GM19395 (cell line): Measurements from ENCODE around the gene BMPER.

Experiments
- ATAC-seq: cut with Tn5 transposase; IDR thresholded peaks from one replicate; pipeline ENCODE4 v1.9.1; 2021; ENCODE audit warnings: mild to moderate bottlenecking, moderate library complexity; ENCODE audit not compliant: unreplicated experiment

BMPER gene

GRCh38 chr7:34059136-34059828 lies 153.9 kb downstream of the BMPER start:
- no peak for ATAC-seq

- ATAC-seq: no peak
Observed at GRCh38 chr7:34060196-34060947, 155.0 kb downstream of the BMPER start.

- ATAC-seq: no peak
Observed at GRCh38 chr7:34061149-34061548, 155.8 kb downstream of the BMPER start.

- no peak for ATAC-seq
Observed at GRCh38 chr7:34062341-34062740, 157.0 kb downstream of the BMPER start.

GRCh38 chr7:34062826-34063225 lies 157.5 kb downstream of the BMPER start:
- ATAC-seq: no peak

- no peak for ATAC-seq
Observed at GRCh38 chr7:34064519-34065158, 159.3 kb downstream of the BMPER start.

GRCh38 chr7:34066411-34066810 lies 161.1 kb downstream of the BMPER start:
- ATAC-seq: no peak

GRCh38 chr7:34067005-34067778 lies 161.9 kb downstream of the BMPER start:
- ATAC-seq: no peak

- ATAC-seq: no peak
Observed at GRCh38 chr7:34069676-34070075, 164.3 kb downstream of the BMPER start.

- no peak for ATAC-seq
Observed at GRCh38 chr7:34070511-34071323, 165.4 kb downstream of the BMPER start.

- no peak for ATAC-seq
Observed at GRCh38 chr7:34073676-34074075, 168.3 kb downstream of the BMPER start.

- no peak for ATAC-seq
Observed at GRCh38 chr7:34074421-34074820, 169.1 kb downstream of the BMPER start.

- ATAC-seq: no peak
Observed at GRCh38 chr7:34075523-34076370, 170.4 kb downstream of the BMPER start.

- ATAC-seq: no peak
Observed at GRCh38 chr7:34077168-34077567, 171.8 kb downstream of the BMPER start.

GRCh38 chr7:34078864-34079263 lies 173.5 kb downstream of the BMPER start:
- ATAC-seq: no peak

GRCh38 chr7:34080513-34080912 lies 175.2 kb downstream of the BMPER start:
- no peak for ATAC-seq

- no peak for ATAC-seq
Observed at GRCh38 chr7:34081935-34082334, 176.6 kb downstream of the BMPER start.

GRCh38 chr7:34083440-34083839 lies 178.1 kb downstream of the BMPER start:
- ATAC-seq: no peak

- no peak for ATAC-seq
Observed at GRCh38 chr7:34084651-34085050, 179.3 kb downstream of the BMPER start.
